UCSD-AML1 (cell line): ENCODE results near the gene FMR1NB.

Experiments
- DNase-seq: peaks from one replicate; lab custom pipeline; 2025; ENCODE audit not compliant: unreplicated experiment; lab: John Stamatoyannopoulos, UW

Gene FMR1NB, protein sequence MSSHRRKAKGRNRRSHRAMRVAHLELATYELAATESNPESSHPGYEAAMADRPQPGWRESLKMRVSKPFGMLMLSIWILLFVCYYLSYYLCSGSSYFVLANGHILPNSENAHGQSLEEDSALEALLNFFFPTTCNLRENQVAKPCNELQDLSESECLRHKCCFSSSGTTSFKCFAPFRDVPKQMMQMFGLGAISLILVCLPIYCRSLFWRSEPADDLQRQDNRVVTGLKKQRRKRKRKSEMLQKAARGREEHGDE

GRCh38 chrX:147981038-147981752, at the start of gene FMR1NB:
TSS of gene FMR1NB (plus strand) at chrX:147981337. CDS start at chrX:147981403, 66 bp downstream.
- no peak for DNase-seq

DNA sequence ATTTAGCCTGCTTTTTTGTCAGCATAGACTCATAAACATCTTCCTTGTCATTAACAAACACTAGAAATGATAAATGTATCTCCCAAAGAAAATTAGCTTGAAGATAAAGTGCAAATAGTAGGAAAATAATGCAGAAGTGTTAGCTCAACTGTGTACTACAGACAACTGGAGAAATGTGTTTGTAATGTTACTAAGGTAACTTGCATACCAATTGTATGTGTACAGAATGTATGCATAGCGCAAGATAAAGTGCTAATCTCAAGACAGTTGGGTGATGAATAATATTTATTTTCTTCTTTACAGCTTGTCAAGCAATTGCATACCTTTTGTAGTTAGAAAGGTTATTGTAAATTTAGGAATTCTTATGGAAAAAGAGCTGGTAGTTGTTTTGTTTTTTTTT, 47.3 kb upstream of the FMR1NB start:
- no peak for DNase-seq

DNA sequence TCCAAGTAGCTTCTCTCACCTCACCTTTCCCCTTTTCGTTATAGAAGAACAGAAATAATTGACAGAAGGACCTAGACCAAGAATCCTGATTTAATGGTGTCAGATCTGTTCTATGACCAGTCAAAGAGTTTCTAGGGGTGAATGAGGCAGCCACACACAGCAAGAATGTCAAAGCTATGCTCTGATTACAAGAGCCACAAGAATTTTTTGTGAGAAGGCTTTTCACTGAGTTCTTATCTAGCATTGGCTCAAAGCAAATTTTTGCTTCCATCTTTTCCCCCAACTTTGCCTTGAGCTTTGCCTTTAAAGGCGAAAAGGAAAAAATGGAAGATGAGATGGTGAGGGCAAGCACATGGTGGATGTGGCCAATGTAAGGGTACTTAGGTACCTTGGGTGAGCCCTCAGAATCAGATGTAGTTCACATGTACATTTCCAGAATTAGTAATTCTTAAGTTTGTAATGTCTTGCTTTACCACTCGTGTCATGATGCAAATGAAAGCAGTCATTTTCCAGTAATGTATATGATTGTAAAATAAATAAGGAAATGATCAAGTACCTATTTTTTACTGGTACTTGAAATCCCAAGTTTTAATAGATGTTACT, 45.9 kb upstream of the FMR1NB start:
- no peak for DNase-seq

DNA sequence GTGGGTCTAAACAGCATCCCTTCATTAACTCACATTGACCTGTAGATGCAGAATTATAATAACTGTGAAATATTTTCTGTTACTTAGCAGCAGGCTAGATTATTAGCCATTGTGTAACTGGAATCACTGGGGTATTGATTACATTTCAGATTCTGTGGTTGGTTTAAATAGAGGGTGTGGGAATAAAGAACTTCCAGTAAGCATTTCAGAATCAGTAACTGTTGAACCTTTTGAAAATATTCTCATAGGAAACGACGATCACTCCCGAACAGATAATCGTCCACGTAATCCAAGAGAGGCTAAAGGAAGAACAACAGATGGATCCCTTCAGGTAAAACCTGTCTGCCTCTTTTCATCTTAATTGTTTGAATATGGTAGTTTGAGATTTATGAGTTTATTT, 35.9 kb upstream of the FMR1NB start:
- no peak for DNase-seq

GRCh38 chrX:147948531-147948930, 32.6 kb upstream of the FMR1NB start:
- DNase-seq, result no peak

DNA sequence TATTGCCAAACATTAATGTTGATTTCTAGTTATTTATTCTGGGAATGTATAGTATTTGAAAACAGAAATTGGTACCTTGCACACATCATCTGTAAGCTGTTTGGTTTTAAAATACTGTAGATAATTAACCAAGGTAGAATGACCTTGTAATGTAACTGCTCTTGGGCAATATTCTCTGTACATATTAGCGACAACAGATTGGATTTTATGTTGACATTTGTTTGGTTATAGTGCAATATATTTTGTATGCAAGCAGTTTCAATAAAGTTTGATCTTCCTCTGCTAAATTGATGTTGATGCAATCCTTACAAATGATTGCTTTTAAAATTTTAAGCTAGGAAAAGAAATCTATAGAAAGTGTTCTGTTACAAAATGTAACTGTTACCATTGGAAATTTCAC, 30.8 kb upstream of the FMR1NB start:
- no peak for DNase-seq

- DNase-seq, result peak; percentile 7
Measured at GRCh38 chrX:147953976-147954375, 27.2 kb upstream of the FMR1NB start.

DNA sequence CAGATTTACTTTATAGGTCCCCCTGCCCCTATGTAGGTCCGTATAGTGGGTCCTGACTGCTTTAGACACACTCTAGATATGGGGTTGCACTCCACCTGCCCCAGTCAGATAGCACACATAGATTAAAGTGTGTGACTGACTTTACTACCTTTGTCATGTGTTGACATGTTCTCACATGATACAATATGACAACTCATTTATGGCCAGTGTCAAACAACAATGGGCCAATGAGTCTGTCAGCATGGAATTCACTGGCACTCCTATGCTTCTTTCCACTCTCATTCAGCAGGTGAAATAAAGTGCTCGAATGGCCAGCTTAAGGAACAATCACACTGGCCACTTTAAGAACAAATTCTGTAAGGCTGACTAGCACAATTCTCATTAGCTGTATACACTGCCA, 23.8 kb upstream of the FMR1NB start:
- DNase-seq, result no peak

DNA sequence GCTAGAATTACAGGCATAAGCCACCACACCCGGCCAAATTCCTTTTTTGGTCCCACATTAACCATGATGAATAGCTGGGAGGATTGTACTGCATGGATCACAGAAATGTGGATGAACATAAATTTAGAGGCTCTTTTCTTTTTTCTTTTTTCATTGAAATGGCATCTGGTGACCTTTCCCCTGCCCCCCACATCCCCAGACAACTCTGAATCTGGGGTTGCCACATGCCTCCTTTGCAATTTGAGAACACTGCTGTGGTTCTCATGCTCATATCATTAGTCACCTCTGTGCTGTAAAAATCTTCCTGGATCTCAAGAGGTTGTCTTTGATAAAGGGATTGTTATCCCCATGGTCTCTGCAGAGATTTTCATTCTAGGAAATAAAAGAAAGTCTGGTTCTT, 22.8 kb upstream of the FMR1NB start:
- no peak for DNase-seq

DNA sequence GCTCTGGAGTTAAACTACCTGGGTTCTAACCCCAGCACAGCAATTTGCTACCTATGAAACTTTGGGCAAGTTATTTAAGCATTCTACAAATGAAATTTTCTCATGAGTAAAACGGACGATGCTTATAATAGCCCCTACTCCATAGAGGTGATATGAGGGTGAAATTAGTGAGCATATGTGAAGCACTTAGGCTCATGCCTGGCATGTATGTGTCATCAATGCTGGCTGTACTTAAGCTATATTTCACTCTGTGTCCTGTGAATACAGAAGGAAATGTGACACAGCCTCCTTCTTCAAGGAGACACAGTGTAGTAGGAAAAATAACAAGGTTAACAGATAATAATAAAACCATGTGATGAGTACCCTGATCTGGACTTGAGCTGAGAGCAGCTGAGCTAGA, 20.4 kb upstream of the FMR1NB start:
- DNase-seq, result no peak

DNA sequence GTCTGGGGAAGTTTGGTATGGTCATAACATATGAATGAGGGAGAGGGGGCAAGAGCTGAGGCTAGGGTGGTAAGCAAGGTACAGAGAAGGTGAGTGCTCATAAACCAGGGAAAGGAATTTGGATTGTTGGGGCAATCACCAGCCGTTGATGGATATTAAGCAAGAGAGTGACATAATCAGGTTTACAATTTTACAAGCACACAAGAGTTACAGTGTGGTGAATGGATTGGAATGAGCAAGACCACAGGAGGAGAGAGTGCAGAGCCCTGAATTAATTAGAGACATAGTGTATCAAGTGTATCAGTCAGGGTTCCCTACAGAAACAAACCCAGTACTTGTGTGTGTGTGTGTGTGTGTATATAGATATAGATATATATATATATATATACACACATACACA, 18.7 kb upstream of the FMR1NB start:
- DNase-seq, result no peak

GRCh38 chrX:147978931-147979330, 2.2 kb upstream of the FMR1NB start:
- DNase-seq, result no peak

DNA sequence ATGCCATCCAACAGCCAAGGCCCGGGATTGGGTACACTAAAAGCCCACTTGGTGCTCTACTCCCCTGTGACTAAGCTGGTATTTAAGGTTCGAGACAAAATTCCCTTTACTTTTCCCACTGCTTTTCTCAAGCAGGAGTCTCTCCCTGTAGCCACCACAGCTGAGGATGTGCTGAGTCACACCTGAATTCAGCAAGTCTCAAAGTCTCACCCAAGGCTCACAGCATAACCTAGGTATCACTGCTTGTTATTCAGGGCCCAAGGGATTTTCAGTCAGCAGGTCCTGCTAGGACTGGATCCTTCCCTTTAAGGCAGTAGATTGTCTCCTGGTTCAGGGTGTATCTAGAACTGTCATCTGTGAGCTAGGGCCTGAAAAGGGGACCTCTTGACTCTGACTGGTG, 39.2 kb downstream of the FMR1NB start:
- DNase-seq, result no peak

DNA sequence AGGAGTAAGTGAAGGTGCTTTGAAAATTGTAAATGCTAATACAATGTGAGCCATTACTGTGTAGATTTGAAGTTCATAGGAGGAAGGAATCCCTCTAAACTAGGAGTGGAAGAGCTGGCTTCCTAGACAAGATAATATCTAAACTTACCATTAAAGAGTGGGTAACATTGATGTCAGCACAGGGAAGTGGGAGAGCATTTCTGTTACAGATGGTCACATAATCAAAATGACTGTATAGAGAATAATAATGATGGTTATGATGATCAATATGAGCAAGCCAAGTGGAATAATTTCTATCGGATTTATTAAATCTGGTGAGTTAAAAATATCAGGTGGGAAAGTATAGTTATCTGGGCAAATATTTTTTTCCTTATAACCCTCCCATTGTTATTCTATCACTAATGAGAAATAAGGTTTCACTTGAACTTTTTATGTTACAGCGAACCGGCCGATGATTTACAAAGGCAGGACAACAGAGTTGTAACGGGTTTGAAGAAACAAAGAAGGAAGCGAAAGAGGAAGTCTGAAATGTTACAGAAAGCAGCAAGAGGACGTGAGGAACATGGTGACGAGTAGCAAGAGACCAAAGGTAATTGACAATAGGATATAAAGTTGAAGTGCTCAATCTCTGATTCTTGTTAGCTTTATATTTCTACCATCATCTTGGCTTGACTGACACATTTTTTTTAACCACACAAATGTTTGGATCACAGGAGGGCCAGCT, 43.5 kb downstream of the FMR1NB start:
- DNase-seq, result no peak

GRCh38 chrX:148035380-148035779, 54.2 kb downstream of the FMR1NB start:
- no peak for DNase-seq

DNA sequence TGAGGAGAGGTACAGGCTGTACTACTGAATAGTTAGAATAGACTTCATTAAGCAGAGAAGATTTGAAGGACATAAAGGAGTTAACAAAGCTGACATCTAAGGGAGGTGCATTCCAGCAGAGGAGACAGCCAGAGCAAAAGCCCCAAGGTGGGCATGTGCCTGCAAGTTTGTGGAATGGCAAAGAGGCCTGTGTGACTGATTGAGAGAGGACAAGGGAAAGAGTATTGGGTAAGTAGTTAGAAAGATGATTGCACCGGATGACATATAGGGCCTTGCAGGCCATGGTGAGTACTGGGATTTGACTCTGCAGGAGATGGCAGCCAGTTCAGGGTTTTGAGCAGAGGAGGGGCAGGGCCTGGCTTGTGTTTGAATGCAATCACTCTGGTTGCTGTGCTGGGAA, 55.9 kb downstream of the FMR1NB start:
- no peak for DNase-seq

- no peak for DNase-seq
Measured at GRCh38 chrX:148043271-148043855, 62.2 kb downstream of the FMR1NB start.

- DNase-seq, result no peak
Measured at GRCh38 chrX:148047200-148047599, 66.1 kb downstream of the FMR1NB start.

GRCh38 chrX:148049441-148049840, 68.3 kb downstream of the FMR1NB start:
- no peak for DNase-seq

DNA sequence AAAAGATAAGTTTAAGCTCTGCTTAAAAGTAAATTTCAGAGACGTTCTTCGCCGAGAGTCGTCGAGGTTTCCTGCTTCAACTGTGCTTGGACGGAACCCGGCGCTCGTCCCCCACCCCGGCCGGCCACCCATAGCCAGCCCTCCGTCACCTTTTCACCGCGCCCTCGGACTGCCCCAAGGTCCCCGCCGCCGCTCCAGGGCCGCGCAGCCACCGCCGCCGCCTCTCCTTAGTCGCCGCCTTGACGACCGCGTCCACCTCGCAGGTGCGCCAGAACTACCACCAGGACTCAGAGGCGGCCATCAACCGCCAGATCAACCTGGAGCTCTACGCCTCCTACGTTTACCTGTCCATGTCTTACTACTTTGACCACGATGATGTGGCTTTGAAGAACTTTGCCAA, 70.8 kb downstream of the FMR1NB start:
- no peak for DNase-seq

- no peak for DNase-seq
Measured at GRCh38 chrX:148067285-148067684, 86.1 kb downstream of the FMR1NB start.
